A549 (cell line): Measurements from ENCODE around the gene TAF9B. TPM values are rescaled to one million over a fixed set of nuclear protein-coding genes. Genes with fewer than 3 reads are reported as not detected.

Source experiments
- ATAC-seq, 2 experiments: fragments of 200-7000 bp in 1 of 2; fragments of >200 bp in 1 of 2; cut with Nextera tagmentation in 1 of 2; cut with Tn5 transposase in 1 of 2; 3 replicates each; pipeline versions ENCODE4 v1.8.0 to v1.9.1; 2018 to 2020; ENCODE audit warnings: mild to moderate bottlenecking in 1 of 2, moderate library complexity in 1 of 2
- CTCF ChIA-PET: fragments of 300-600 bp; sonication (Branson Sonifier 250); formaldehyde crosslinking; extraction: SDS; loops from one replicate; lab custom pipeline; 2021; ENCODE audit warnings: antibody characterized with exemption, inconsistent platforms; lab: Yijun Ruan, JAX
- POLR2A ChIA-PET: fragments of 350-600 bp; formaldehyde crosslinking; extraction: SDS; loops from one replicate; lab custom pipeline; 2021; ENCODE audit warnings: antibody characterized with exemption, inconsistent platforms; lab: Yijun Ruan, JAX
- DNase-seq, 2 experiments: peaks; one replicate each; pipeline versions ENCODE4 v3.0.0 to v3.0.0-alpha.2; 2011 to 2016; ENCODE audit warnings: low read depth in 1 of 2, low spot score in 1 of 2
- FAIRE-seq: peaks from 2 replicates; lab custom pipeline; 2011; peaks lifted over from hg19 to GRCh38; lab: Jason Lieb, UNC
- H3K27ac ChIP-seq, 2 experiments: fragments of >200 bp; sonication (Bioruptor Twin); formaldehyde crosslinking; 3 replicates each; pipeline ENCODE4 v1.5.1; 2016 to 2017
- H3K4me1 ChIP-seq: fragments of >200 bp; sonication (Bioruptor Twin); formaldehyde crosslinking; 3 replicates; pipeline ENCODE4 v1.6.1; 2016
- H3K4me2 ChIP-seq: fragments of >200 bp; sonication (Bioruptor Twin); formaldehyde crosslinking; 3 replicates; pipeline ENCODE4 v1.6.1; 2016
- H3K4me3 ChIP-seq: fragments of >200 bp; sonication (Bioruptor Twin); formaldehyde crosslinking; 3 replicates; pipeline ENCODE4 v1.5.1; 2016
- H3K9me3 ChIP-seq: fragments of >200 bp; sonication (Bioruptor Twin); formaldehyde crosslinking; 3 replicates; pipeline ENCODE4 v1.6.1; 2016
- FOSL2 ChIP-seq, 2 experiments: fragments of 450-650 bp in 1 of 2; fragments of >200 bp in 1 of 2; sonication (Bioruptor Twin) in 1 of 2; formaldehyde crosslinking; IDR thresholded peaks; 2 replicates each; pipeline versions ENCODE4 v1.5.0 to v1.6.1; 2016 to 2020; ENCODE audit warnings: mild to moderate bottlenecking in 1 of 2, moderate library complexity in 1 of 2
- FOXS1 ChIP-seq: fragments of 250-450 bp; sonication (Bioruptor Pico); IDR thresholded peaks from 2 replicates; pipeline ENCODE4 v1.5.0; 2020; ENCODE audit warnings: mild to moderate bottlenecking, moderate library complexity
- GATA3 ChIP-seq: IDR thresholded peaks from 2 replicates; pipeline ENCODE4 v1.6.1; 2012; ENCODE audit warnings: borderline replicate concordance
- HOXB5 ChIP-seq: fragments of 250-450 bp; sonication (Bioruptor Pico); IDR thresholded peaks from 2 replicates; pipeline ENCODE4 v1.5.0; 2020; ENCODE audit warnings: mild to moderate bottlenecking, moderate library complexity
- JUN ChIP-seq, 2 experiments: fragments of >200 bp; sonication (Bioruptor Twin); formaldehyde crosslinking; IDR thresholded peaks; 2 replicates in 1 of 2; 3 replicates in 1 of 2; pipeline ENCODE4 v1.6.1; 2016 to 2017
- PHF8 ChIP-seq: fragments of 200-600 bp; sonication (generic); IDR thresholded peaks from 2 replicates; pipeline ENCODE4 v1.6.1; 2016; ENCODE audit warnings: low read depth, mild to moderate bottlenecking, antibody characterized with exemption, moderate library complexity, borderline replicate concordance
- RAD21 ChIP-seq, 2 experiments: fragments of >200 bp in 1 of 2; sonication (Bioruptor Twin) in 1 of 2; formaldehyde crosslinking in 1 of 2; IDR thresholded peaks in 1 of 2; conservative IDR thresholded peaks in 1 of 2; 2 replicates in 1 of 2; 3 replicates in 1 of 2; pipeline ENCODE4 v1.6.1; 2012 to 2018; ENCODE audit warnings: inconsistent platforms in 1 of 2
- RARB ChIP-seq: fragments of 250-450 bp; sonication (Bioruptor Pico); IDR thresholded peaks from 2 replicates; pipeline ENCODE4 v1.8.0; 2021; ENCODE audit warnings: mild to moderate bottlenecking, moderate library complexity
- RNF2 ChIP-seq: fragments of 200-600 bp; sonication (generic); IDR thresholded peaks from 2 replicates; pipeline ENCODE4 v1.6.1; 2016; ENCODE audit warnings: low read depth, mild to moderate bottlenecking, antibody characterized with exemption, moderate library complexity, borderline replicate concordance
- ZFP36 ChIP-seq: fragments of 450-650 bp; IDR thresholded peaks from 2 replicates; pipeline ENCODE4 v1.6.1; 2014; ENCODE audit warnings: borderline replicate concordance; ENCODE audit not compliant: partially characterized antibody
- ZSCAN20 ChIP-seq: fragments of 250-450 bp; sonication (Bioruptor Pico); IDR thresholded peaks from 2 replicates; pipeline ENCODE4 v1.8.0; 2022; ENCODE audit warnings: mild to moderate bottlenecking, moderate library complexity
- WGBS: methylation state at CpG from one replicate; pipeline ENCODE4 v1.1.6; 2017; ENCODE audit errors: missing lambda C conversion rate; 5-methylcytosine and 5-hydroxymethylcytosine counted together
- polyA plus RNA-seq, 4 experiments: library from polyadenylated mRNA; depleted of rRNA in 3 of 4; stranded (reverse); fragments of >200 nt; fragmentation: RNase III in 1 of 4; extraction: RNeasy Plus Mini Kit Qiagen cat#74134 plus additional on column Dnase treatment in 1 of 4; gene quantifications; 2 replicates in 3 of 4; 3 replicates in 1 of 4; pipeline ENCODE4 v1.2.3, GENCODE V29; 2011 to 2017
- TF ChIP-seq, protein P1 (sequence below): fragments of >200 bp; sonication (Bioruptor Twin); formaldehyde crosslinking; IDR thresholded peaks from 3 replicates; pipeline ENCODE4 v1.5.1; 2016
- TF ChIP-seq, protein P2 (sequence below): fragments of >200 bp; sonication (Bioruptor Twin); formaldehyde crosslinking; IDR thresholded peaks from 3 replicates; pipeline ENCODE4 v1.6.1; 2016

TAF9B gene
- polyA plus RNA-seq, 2 of the 4 experiments (the other 2 are of a cell fraction): 14.5 to 43.4 TPM

DNA sequence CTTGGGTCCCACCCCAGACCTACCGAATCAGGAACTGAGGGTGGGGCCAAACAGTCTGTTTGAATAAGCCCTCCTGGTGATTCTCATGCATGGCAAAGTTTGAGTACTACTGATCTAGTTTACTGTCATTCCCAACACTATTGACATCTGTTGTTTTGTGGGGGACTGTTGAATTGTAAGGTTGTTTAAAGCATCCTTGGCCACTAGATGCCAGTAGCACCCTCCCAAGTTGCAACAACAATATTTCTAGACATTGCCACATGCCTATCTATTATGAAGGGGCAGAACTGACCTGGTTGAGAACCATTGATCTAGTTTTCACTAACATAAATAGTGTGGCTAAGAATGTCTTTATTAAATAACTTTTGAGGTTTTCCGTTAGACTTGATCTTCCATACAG, 15.1 kb downstream of the TAF9B start:
- CTCF ChIA-PET: no interaction called here
- DNase-seq (peak in 1 of 2 experiments; percentile 16), FAIRE-seq (peak; percentile 97), ATAC-seq (peak; percentile 70 to 78; a peak in 5 of 6 replicates)
- 66% methylated on average over 2 of the region's 2 CpGs for WGBS
- Histone ChIP-seq H3K27ac (no peak overlapping the region), H3K9me3 (no peaks in the 10 kb centered on the region), H3K4me1 (peaks cover 5% of the 10 kb centered on the region; the same call in 2 of the 3 replicates), H3K4me2 (no peak overlapping the region), H3K4me3 (no peak overlapping the region)
- TF ChIP-seq FOSL2 (IDR thresholded peaks at IDR 0.05): no peak
- no peak for TF ChIP-seq FOSL2 (CRISPR knock-in tag; IDR thresholded peaks at IDR 0.05)
- TF ChIP-seq PHF8: no peak
- TF ChIP-seq, protein P1, sequence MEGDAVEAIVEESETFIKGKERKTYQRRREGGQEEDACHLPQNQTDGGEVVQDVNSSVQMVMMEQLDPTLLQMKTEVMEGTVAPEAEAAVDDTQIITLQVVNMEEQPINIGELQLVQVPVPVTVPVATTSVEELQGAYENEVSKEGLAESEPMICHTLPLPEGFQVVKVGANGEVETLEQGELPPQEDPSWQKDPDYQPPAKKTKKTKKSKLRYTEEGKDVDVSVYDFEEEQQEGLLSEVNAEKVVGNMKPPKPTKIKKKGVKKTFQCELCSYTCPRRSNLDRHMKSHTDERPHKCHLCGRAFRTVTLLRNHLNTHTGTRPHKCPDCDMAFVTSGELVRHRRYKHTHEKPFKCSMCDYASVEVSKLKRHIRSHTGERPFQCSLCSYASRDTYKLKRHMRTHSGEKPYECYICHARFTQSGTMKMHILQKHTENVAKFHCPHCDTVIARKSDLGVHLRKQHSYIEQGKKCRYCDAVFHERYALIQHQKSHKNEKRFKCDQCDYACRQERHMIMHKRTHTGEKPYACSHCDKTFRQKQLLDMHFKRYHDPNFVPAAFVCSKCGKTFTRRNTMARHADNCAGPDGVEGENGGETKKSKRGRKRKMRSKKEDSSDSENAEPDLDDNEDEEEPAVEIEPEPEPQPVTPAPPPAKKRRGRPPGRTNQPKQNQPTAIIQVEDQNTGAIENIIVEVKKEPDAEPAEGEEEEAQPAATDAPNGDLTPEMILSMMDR: peak; percentile 20; the same call in 1 of the 3 replicates
- TF ChIP-seq JUN (IDR thresholded peaks at IDR 0.05): no peak
- TF ChIP-seq RAD21 (conservative IDR thresholded peaks at IDR 0.05 in 1 of 2, IDR thresholded peaks at IDR 0.05 in 1 of 2): peak in 1 of 2 experiments; percentile 19; a peak in 1 of 5 replicates
- no peak for TF ChIP-seq FOXS1
- POLR2A ChIA-PET: no interaction called here

DNA sequence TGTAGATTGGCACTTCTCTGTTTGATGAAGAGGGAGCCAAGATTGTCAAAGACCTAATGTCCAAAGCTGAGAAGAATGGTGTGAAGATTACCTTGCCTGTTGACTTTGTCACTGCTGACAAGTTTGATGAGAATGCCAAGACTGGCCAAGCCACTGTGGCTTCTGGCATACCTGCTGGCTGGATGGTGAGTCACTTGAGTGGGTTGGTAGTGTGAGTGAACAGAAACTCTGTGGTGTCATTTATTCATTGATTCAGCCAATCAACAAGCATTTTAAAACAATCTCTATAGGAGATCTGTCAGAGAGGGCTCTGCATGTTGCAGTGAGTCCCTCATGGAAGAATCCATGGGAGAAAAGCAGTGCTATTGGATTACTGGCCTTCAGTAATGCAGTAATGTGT, 16.3 kb downstream of the TAF9B start:
- no peaks in the 10 kb centered on the region for H3K9me3 ChIP-seq
- peak; percentile 80 for FAIRE-seq
- H3K4me1 ChIP-seq: peaks cover 5% of the 10 kb centered on the region; the same call in 2 of the 3 replicates
- no peak overlapping the region for H3K27ac ChIP-seq
- ChIA-PET CTCF (interaction anchor here (0.7 kb wide), 1 partner anchor 8 kb away, joined by 4 read pairs; no protein-coding TSS in a partner anchor), POLR2A (no interaction called here)
- no peak for DNase-seq
- no peak for ATAC-seq
- no peak for TF ChIP-seq ZFP36
- TF ChIP-seq, protein P2, sequence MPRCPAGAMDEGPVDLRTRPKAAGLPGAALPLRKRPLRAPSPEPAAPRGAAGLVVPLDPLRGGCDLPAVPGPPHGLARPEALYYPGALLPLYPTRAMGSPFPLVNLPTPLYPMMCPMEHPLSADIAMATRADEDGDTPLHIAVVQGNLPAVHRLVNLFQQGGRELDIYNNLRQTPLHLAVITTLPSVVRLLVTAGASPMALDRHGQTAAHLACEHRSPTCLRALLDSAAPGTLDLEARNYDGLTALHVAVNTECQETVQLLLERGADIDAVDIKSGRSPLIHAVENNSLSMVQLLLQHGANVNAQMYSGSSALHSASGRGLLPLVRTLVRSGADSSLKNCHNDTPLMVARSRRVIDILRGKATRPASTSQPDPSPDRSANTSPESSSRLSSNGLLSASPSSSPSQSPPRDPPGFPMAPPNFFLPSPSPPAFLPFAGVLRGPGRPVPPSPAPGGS: no peak
- TF ChIP-seq, all 56 proteins: peak for 0
- H3K4me3 ChIP-seq: no peak overlapping the region
- no peak overlapping the region for H3K4me2 ChIP-seq

DNA sequence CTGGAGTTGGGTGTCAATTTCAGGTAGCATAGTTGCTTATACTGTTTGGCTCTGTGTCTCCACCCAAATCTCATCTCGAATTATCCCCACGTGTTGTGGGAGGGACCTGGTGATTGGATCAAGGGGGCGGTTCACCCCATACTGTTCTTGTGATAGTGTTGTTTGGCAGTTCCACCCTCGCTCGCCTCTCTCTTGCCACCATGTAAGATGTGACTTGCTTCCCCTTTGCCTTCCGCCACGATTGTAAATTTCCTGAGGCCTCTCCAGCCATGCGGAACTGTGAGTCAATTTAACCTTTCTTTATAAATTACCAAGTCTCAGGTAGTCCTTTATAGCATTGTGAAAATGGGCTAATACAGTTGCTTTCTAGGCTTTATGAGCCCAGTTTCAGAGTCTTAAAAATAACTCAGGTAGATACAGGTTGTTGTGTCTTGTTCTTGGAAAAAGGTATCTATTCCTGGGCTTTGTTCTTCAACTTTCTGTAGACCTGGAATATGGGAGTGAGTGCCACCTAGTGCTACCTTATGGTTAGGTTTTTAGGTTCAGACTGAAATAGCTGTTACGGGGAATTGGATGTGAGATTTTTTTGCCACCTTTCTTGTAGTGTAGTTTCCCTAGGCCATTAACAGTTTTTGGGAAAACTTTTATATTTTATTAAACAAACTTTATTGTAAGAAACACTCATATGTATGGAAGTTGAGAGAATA, 19.8 kb downstream of the TAF9B start:
- peak; percentile 72 to 80; a peak in 4 of 6 replicates for ATAC-seq
- POLR2A ChIA-PET: interaction anchor here (1.0 to 1.1 kb wide), 2 partner anchors 11 to 20 kb away, joined by 3 read pairs; partner anchors contain the start of gene TAF9B
- CTCF ChIA-PET: interaction anchor here (1.3 kb wide), 1 partner anchor 210 kb away, joined by 3 read pairs; no protein-coding TSS in a partner anchor
- peaks cover 5% of the 10 kb centered on the region; the same call in 2 of the 3 replicates for H3K4me1 ChIP-seq
- WGBS: 88% methylated on average over 9 of the region's 9 CpGs
- H3K4me2 ChIP-seq: no peak overlapping the region
- no peak overlapping the region for H3K27ac ChIP-seq
- no peak overlapping the region for H3K4me3 ChIP-seq
- TF ChIP-seq HOXB5 (CRISPR knock-in tag): no peak
- TF ChIP-seq FOSL2 (IDR thresholded peaks at IDR 0.05): no peak
- TF ChIP-seq FOSL2 (CRISPR knock-in tag; IDR thresholded peaks at IDR 0.05): no peak
- TF ChIP-seq, protein P1: peak; percentile 36; the same call in 2 of the 3 replicates
- peak; percentile 21 to 24; a peak in 1 of 5 replicates for TF ChIP-seq RAD21 (conservative IDR thresholded peaks at IDR 0.05 in 1 of 2, IDR thresholded peaks at IDR 0.05 in 1 of 2)
- FAIRE-seq: peak; percentile 95
- DNase-seq: peak in 1 of 2 experiments; percentile 32
- no peaks in the 10 kb centered on the region for H3K9me3 ChIP-seq

DNA sequence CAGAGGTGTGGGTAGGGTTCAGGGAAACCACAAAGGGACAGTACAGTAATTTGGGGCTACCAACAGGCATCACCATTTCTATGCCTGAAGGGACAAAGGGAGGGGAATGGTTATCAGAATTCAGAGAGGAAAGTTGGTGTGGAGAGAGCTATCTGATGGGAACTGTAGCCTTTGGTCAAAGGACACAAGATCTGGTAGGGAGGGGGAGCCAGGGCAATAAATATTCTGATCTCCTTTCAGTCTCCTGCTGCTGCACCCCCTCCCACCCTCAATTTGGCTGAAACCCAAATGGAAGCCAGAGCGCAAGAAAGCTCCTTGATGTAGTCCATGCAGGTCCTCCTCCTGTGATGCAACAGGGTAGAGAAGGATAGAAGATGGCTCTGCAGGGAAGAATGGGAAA, 20.8 kb downstream of the TAF9B start:
- Histone ChIP-seq H3K4me1 (peaks cover 5% of the 10 kb centered on the region; the same call in 2 of the 3 replicates), H3K4me3 (no peak overlapping the region), H3K9me3 (no peaks in the 10 kb centered on the region), H3K27ac (no peak overlapping the region), H3K4me2 (no peak overlapping the region)
- TF ChIP-seq GATA3 (no peak), ZSCAN20 (CRISPR knock-in tag) (no peak), ZFP36 (no peak), RNF2 (no peak), RARB (CRISPR knock-in tag) (no peak)
- FAIRE-seq (peak; percentile 73), DNase-seq (no peak), ATAC-seq (peak; percentile 24; a peak in 2 of 6 replicates)
- 91% methylated on average over 1 of the region's 1 CpG for WGBS
- CTCF ChIA-PET: interaction anchor here (0.9 to 1.0 kb wide), 2 partner anchors 9 to 54 kb away, joined by 3 to 4 read pairs; no protein-coding TSS in a partner anchor
- POLR2A ChIA-PET: no interaction called here
